Activated T-helper 2 cell treated with anti-CD3 and anti-CD28 coated beads, Interferon-gamma antibody, Interleukin-2, Interleukin-4, amounts not matched to agents 10 μg/mL and 5 μg/mL and 100 μg/mL, durations not matched to agents 14 hours and 24 hours and 36 hours (primary cell): ENCODE data around the gene CLSTN1. TPM values are rescaled to one million over a fixed set of nuclear protein-coding genes. Genes with fewer than 3 reads are reported as not detected.
"Not testable (repeated sequence)": the region's sequence is repeated elsewhere in the genome, so short reads cannot be mapped to it uniquely, and the experiment has no call there.

Source experiments
- DNase-seq: peaks from one replicate; pipeline ENCODE4 v3.0.0; 2021; ENCODE audit warnings: low spot score
- H3K27ac Mint-ChIP-seq: one replicate; pipeline ENCODE4 v1.8.0; 2021; ENCODE audit warnings: mixed read lengths
- H3K27me3 Mint-ChIP-seq: one replicate; pipeline ENCODE4 v1.8.0; 2021; ENCODE audit warnings: low read depth, mixed read lengths
- H3K36me3 Mint-ChIP-seq: one replicate; pipeline ENCODE4 v1.8.0; 2021; ENCODE audit warnings: low read depth, mixed read lengths
- H3K4me1 Mint-ChIP-seq: one replicate; pipeline ENCODE4 v1.8.0; 2021; ENCODE audit warnings: low read depth, mixed read lengths
- H3K4me3 Mint-ChIP-seq: one replicate; pipeline ENCODE4 v1.8.0; 2021; ENCODE audit warnings: low read depth, mild to moderate bottlenecking, moderate library complexity, mixed read lengths
- H3K9me3 Mint-ChIP-seq: one replicate; pipeline ENCODE4 v1.8.0; 2021; ENCODE audit warnings: mixed read lengths
- intact Hi-C: fragments of 100-400 bp; cut with micrococcal nuclease; formaldehyde crosslinking; loops from one replicate; pipeline ENCODE4 v1.15.1; 2023
- total RNA-seq: library from RNA; stranded (reverse); gene quantifications from 2 replicates; pipeline ENCODE4 v1.2.3, GENCODE V29; 2022

The CLSTN1 gene
- total RNA-seq, 1 donor from 2014 or later: 46.5 TPM

DNA sequence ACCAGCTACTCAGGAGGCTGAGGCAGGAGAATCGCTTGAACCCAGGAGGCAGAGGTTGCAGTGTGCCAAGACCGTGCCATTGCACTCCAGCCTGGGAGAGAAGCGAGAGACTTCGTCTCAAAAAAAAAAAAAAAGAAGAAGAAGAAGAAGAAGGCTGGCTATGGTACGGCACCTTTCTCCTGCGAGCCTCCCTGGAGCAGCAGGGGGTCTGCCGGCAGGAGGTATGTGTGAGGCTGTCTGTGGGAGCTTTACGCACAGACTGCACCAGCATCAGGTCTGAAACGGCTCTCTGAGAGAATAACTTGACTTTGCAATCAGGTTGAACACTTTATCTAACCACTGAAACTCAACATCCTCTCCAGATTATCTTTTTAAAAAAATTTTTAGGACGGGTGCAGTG lies 44.9 kb downstream of the CLSTN1 start:
- DNase-seq: no peak
- H3K4me1 Mint-ChIP-seq: peaks cover 10% of the 10 kb centered on the region
- no peaks in the 10 kb centered on the region for H3K36me3 Mint-ChIP-seq
- H3K9me3 Mint-ChIP-seq: no peaks in the 10 kb centered on the region
- H3K4me3 Mint-ChIP-seq: no peak overlapping the region
- no peaks in the 10 kb centered on the region for H3K27me3 Mint-ChIP-seq
- no peak overlapping the region for H3K27ac Mint-ChIP-seq
- intact Hi-C loops: no loop called here

DNA sequence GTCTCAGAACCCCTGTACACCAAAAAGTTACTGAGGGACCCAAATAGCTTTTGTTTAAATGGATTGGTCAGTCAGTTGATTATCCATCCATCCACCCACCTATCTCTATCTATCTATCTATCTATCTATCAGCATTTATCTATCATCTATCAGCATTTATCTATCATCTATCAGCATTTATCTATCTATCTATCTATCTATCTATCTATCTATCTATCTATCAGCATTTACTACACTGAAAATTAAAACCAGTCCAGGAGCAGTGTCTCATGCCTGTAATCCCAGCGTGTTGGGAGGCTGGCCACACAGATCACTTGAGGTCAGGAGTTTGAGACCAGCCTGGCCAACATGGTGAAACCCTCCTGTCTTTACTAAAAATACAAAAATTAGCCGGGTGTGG lies 47.1 kb downstream of the CLSTN1 start:
- no peak for DNase-seq
- no peak overlapping the region for H3K27ac Mint-ChIP-seq
- H3K4me3 Mint-ChIP-seq: no peak overlapping the region
- H3K4me1 Mint-ChIP-seq: peaks cover 10% of the 10 kb centered on the region
- no peaks in the 10 kb centered on the region for H3K9me3 Mint-ChIP-seq
- intact Hi-C loops: no loop called here
- peaks cover 11% of the 10 kb centered on the region for H3K36me3 Mint-ChIP-seq
- H3K27me3 Mint-ChIP-seq: no peaks in the 10 kb centered on the region

DNA sequence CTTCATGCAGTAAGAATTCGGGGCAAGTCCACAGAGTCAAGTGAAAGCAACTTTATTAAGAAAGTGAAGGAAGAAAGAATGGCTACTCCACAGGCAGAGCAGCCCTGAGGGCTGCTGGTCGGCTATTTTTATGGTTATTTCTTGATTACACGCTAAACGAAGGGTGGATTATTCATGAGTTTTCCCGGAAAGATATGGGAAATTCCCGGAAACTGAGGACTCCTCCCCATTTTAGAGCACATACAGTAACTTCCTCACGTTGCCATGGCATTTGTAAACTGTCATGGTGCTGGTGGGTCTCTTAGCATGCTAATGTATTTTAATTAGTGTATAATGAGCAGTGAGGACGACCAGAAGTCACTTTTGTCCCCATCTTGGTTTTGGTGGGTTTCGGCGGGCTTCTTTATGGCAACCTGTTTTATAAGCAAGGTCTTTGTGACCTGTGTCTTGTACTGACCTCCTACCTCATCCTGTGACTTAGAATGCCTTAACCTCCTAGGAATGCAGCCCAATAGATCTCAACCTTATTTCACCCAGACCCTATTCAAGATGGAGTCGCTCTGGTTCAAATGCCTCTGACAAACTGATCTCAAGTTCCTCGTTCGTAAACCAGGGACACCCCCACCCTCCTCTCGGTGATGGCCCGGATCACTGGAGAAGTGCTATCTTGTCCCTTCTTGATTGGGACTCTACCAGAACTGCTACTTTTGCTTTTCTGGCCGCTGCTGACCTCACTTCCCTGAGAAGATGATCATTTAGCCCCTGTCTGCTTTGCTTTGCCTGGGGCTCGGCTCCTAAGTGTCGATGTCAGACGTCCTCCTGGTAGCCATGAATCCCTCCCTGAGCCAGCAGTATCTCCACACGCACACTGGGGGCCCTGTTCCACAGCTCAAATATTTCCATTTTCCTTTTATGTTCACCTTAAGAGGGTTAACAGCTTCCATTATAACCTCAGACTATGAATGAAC lies 48.8 kb downstream of the CLSTN1 start:
- Mint-ChIP-seq H3K36me3 (peaks cover 11% of the 10 kb centered on the region), H3K27ac (no peak overlapping the region), H3K27me3 (no peaks in the 10 kb centered on the region), H3K4me1 (peaks cover 6% of the 10 kb centered on the region), H3K4me3 (no peak overlapping the region), H3K9me3 (no peaks in the 10 kb centered on the region)
- intact Hi-C loops: no loop called here
- no peak for DNase-seq

DNA sequence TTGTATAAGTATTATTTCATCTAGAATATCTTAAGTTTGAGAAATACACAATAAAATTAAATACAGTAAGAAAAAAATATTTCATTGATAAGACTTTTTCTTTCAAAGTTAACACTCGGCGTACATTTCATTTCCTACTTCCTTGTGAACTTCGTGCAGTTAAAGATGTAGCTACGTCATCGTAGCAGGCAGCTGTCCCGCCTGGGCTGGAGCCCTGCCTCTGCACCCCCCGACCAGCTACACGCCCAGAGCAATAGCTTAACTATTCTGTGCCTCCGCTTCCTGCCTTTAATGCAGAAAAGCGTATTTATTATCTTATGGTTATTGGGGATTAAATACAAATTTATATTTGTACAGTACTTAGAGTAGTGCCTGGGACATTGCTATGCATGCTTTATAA lies 53.5 kb downstream of the CLSTN1 start:
- intact Hi-C loops: no loop called here
- Mint-ChIP-seq H3K4me3 (no peak overlapping the region), H3K36me3 (peaks cover 11% of the 10 kb centered on the region), H3K4me1 (peaks cover 3% of the 10 kb centered on the region), H3K27me3 (no peaks in the 10 kb centered on the region), H3K27ac (no peak overlapping the region), H3K9me3 (no peaks in the 10 kb centered on the region)
- DNase-seq: no peak

DNA sequence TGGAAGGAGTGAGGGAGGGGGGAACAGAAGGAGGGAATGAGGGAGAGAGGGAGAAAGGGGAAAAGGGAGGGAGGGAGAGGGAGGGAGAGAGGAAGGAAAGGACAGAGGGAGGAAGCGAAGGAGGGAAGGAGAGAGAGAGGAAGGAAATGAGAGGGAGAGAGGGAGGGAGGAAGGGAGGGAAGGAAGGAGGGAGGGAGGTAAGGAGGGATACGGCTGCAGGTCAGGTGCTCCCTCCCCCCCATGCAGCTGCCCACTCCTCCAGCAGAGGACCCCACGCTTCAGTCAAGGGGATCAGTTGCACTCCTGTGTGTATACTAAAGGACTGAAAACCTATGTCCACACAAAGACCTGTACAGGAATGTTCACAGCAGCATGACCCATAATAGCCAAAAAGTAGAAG lies 54.8 kb downstream of the CLSTN1 start:
- Mint-ChIP-seq H3K9me3 (no peaks in the 10 kb centered on the region), H3K27ac (no peak overlapping the region), H3K36me3 (peaks cover 14% of the 10 kb centered on the region), H3K4me1 (no peaks in the 10 kb centered on the region), H3K27me3 (no peaks in the 10 kb centered on the region), H3K4me3 (no peak overlapping the region)
- DNase-seq: no peak
- intact Hi-C loops: no loop called here

DNA sequence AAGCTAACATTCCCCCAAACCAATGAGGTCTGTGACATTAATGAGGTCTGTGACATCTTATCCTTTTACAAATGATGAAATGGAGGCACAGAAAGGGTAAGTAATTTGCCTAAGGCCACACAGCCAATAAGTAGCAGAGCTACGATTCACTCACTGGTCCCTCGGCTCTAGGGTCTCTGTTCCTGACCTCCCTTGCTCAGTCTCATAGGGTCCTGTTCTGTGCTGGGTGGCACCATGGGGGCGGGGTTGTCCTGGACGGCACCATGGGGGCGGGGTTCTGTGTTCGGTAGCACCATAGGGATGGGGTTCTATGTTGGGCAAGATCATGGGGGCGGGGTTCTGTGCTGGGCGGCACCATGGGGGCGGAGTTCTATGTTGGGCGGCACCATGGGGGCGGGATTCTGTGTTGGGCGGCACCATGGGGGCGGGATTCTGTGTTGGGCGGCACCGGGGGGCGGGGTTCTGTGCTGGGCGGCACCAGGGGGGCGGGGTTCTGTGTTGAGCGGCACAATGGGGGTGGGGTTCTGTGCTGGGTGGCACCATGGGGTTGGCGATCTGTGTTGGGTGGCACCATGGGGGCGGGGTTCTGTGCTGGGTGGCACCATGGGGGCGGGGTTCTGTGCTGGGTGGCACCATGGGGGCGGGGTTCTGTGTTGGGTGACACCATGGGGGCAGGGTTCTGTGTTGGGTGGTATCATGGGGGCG lies 55.6 kb downstream of the CLSTN1 start:
- Mint-ChIP-seq H3K27ac (no peak overlapping the region), H3K36me3 (peaks cover 14% of the 10 kb centered on the region), H3K9me3 (no peaks in the 10 kb centered on the region), H3K27me3 (no peaks in the 10 kb centered on the region), H3K4me1 (no peaks in the 10 kb centered on the region), H3K4me3 (no peak overlapping the region)
- DNase-seq: no peak
- intact Hi-C loops: no loop called here

DNA sequence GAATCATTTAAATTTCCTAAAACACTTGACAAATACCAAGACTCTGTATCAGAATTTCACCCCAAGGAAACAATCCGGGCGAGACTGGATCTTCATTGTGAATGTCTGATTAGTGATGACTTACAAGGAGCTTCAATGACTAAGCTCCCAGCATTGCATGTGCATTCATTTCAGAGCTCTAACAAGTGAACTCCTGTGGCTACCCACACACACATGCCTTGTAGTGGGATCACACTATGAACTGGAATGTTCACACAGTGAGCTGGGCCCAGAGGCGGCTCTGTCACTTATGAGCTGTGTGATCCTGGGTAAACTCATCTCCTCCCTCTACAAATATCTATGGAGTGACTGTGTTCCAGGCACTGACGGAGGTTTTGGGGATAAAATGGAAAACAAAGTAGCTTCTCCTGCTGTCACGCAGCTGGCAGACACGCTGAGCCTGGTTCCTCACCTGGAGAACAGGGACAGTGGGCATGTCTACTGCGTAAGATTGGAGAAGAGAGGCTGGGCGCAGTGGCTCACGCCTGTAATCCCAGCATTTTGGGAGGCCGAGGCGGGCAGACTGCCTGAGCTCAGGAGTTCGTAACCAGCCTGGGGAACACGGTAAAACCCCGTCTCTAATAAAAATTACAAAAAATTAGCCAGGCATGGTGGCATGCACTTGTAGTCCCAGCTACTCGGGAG lies 56.9 kb downstream of the CLSTN1 start:
- DNase-seq: no peak
- no peak overlapping the region for H3K27ac Mint-ChIP-seq
- no peaks in the 10 kb centered on the region for H3K4me1 Mint-ChIP-seq
- H3K27me3 Mint-ChIP-seq: no peaks in the 10 kb centered on the region
- no peaks in the 10 kb centered on the region for H3K9me3 Mint-ChIP-seq
- no peak overlapping the region for H3K4me3 Mint-ChIP-seq
- peaks cover 7% of the 10 kb centered on the region for H3K36me3 Mint-ChIP-seq
- intact Hi-C loops: no loop called here

DNA sequence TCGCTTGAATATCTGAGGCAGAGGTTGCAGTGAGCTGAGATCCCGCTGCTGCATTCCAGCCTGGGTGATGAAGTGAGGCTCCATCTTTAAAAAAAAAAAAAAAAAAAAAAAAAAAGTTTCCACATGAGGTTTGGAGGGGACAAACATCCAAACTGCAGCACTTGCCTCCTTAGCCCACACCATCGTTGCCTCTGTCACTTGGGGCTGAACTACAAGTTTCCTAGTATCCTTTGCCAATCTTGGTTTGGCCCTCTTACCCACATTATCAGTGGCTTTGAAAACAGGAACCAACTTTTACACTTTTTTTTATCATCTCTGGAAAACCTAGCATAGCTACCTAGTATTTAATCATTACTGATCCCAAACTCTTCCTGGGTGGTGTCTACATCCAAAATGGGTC lies 59.2 kb downstream of the CLSTN1 start:
- Mint-ChIP-seq H3K27ac (no peak overlapping the region), H3K27me3 (no peaks in the 10 kb centered on the region), H3K9me3 (no peaks in the 10 kb centered on the region), H3K4me1 (peaks cover 2% of the 10 kb centered on the region), H3K4me3 (no peak overlapping the region), H3K36me3 (peaks cover 12% of the 10 kb centered on the region)
- no peak for DNase-seq
- intact Hi-C loops: no loop called here

DNA sequence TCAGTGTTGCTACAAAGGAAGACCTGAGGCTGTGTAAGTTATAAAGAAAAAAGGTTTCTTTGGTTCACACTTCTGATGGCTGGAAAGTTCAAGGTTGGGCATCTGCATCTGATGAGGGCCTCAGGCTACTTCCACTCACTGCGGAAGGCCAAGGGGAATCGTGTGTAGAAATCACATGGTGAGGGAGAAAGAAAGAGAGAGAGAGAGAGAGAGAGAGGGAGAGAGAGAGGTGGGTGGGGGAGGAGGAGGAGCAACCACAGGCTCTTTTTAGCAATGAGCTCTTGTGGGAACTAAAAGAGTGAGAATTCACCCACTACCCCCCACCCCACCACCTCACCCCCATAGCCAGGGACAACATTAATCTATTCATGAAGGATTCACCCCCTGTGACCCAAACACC lies 59.9 kb downstream of the CLSTN1 start:
- Mint-ChIP-seq H3K4me3 (no peak overlapping the region), H3K9me3 (no peaks in the 10 kb centered on the region), H3K27ac (no peak overlapping the region), H3K27me3 (no peaks in the 10 kb centered on the region), H3K36me3 (peaks cover 12% of the 10 kb centered on the region), H3K4me1 (peaks cover 2% of the 10 kb centered on the region)
- DNase-seq: no peak
- intact Hi-C loops: no loop called here

DNA sequence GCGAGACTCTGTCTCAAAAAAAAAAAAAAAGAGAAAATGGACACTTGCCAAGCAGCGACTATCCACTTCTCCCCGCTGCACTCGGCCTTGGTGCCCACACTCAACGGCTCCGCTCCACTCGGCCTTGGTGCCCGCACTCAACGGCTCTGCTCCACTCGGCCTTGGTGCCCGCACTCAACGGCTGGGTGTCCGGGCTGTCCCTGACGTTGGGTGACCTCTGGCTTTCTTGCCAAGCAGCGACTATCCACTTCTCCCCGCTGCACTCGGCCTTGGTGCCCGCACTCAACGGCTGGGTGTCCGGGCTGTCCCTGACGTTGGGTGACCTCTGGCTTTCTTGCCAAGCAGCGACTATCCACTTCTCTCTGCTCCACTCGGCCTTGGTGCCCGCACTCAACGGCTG lies 61.3 kb downstream of the CLSTN1 start:
- H3K4me3 Mint-ChIP-seq, H3K4me1 Mint-ChIP-seq, H3K27me3 Mint-ChIP-seq, DNase-seq, intact Hi-C loops, H3K27ac Mint-ChIP-seq, H3K9me3 Mint-ChIP-seq: not testable (repeated sequence)
- H3K36me3 Mint-ChIP-seq: peaks cover 12% of the 10 kb centered on the region

DNA sequence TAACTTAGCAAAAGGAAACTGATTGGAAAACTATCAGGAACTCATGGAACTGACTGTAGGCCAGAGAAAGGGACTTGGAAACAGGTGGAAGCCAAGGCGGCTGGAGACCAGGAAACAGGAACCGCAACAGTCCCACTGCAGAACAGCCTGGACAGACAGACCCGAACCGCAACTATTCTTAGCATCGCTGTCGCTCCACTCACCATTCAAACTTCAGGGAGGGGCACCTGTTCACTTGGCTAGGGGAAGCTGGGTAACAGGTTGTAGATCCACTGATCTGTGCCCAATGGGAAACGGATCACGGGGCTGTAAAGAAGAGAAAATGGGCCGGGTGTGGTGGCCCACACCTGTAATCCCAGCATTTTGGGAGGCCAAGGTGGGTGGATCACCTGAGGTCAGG lies 61.9 kb downstream of the CLSTN1 start:
- no peaks in the 10 kb centered on the region for H3K27me3 Mint-ChIP-seq

DNA sequence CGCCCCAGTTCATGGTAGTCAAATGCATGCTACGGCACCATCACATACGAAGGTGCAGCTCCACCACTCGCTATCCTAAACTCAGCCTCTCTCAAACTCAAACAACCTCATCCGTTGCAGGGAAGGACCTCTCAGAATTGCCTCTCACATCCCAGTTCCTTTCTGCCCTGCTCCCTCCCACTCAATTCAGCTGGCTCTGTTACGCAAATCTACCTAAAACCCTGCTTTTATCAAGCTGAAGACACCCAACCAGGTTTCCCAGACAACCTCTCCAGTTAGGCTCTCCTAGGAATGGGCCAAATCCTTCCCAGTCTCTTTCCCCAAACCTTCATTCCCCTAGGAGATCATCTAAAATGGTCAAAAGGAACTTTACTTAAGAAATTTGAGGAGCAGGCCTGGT lies 62.9 kb downstream of the CLSTN1 start:
- DNase-seq: no peak
- Mint-ChIP-seq H3K27ac (no peak overlapping the region), H3K36me3 (peaks cover 13% of the 10 kb centered on the region), H3K27me3 (no peaks in the 10 kb centered on the region), H3K4me1 (peaks cover 4% of the 10 kb centered on the region), H3K9me3 (no peaks in the 10 kb centered on the region), H3K4me3 (no peak overlapping the region)
- intact Hi-C loops: no loop called here

More for the DNA sequence above, 61.9 kb downstream of the CLSTN1 start:
- peaks cover 12% of the 10 kb centered on the region for H3K36me3 Mint-ChIP-seq
- intact Hi-C loops: no loop called here
- no peak for DNase-seq
- H3K9me3 Mint-ChIP-seq: no peaks in the 10 kb centered on the region
- peaks cover 4% of the 10 kb centered on the region for H3K4me1 Mint-ChIP-seq
- no peak overlapping the region for H3K27ac Mint-ChIP-seq
- no peak overlapping the region for H3K4me3 Mint-ChIP-seq

DNA sequence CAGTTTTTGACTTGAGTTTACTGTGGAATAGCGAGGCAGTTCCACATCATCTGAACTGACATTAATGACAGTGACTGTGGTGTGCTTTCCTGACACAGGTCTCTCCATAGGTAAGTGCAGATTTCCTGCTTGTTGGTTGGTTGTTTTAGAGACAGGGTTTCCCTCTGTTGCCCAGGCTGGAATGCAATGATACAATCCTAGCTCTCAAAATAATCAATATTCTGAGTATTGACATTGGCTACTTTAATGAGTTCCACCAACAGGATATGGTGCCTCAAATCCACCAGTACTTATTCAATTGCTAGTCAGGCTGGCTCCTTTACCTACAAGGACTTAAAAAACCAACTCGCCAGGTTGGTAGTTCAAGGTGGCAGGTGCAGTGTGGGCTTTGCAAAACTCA lies 63.8 kb downstream of the CLSTN1 start:
- Mint-ChIP-seq H3K27me3 (no peaks in the 10 kb centered on the region), H3K4me1 (peaks cover 4% of the 10 kb centered on the region), H3K9me3 (no peaks in the 10 kb centered on the region), H3K27ac (no peak overlapping the region), H3K4me3 (no peak overlapping the region), H3K36me3 (peaks cover 21% of the 10 kb centered on the region)
- intact Hi-C loops: no loop called here
- no peak for DNase-seq
